ENCODE results near the gene KIF5A.

- TF ChIP-seq CTCF (IDR thresholded peaks at IDR 0.05) (no peak), POLR2A (IDR thresholded peaks at IDR 0.05) (no peak)
Observed at GRCh38 chr12:57584050-57584449, 34.2 kb downstream of the KIF5A start.

Measured in right lobe of liver (tissue), 4 donors.